Measurements from ENCODE around the gene GPR137C.

Gene GPR137C

DNA sequence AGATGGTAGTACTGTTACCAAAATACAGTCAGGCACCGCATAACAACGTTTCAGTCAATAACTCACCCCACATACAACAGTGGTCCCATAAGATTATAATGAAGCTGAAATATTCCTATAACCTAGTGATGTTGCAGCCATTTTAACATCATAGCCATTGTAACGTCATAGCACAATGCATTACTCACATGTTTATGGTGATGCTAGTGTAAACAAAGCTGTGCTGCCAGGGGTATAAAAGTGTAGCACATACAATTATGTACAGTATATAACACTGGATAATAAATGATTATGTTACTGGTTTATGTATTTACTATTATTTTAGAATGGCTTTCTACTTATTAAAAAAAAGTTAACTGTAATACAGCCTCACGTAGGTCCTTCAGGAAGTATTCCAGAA lies 37.0 kb downstream of the GPR137C start:
- H3K4me1 ChIP-seq (ENCODE audit: control insufficient read depth in 2 of 2, insufficient read depth in 1 of 2, low read depth in 1 of 2, low read length in 2 of 2), result no peaks in the 10 kb centered on the region
- H2BK15ac ChIP-seq (ENCODE audit: low read length), result no peak overlapping the region
- no peak overlapping the region for H3K4me3 ChIP-seq (ENCODE audit: low read length in 2 of 2)
- no peak for DNase-seq (ENCODE audit: low spot score)
- no peak overlapping the region for H3K18ac ChIP-seq (ENCODE audit: low read length)
- no peak overlapping the region for H2BK5ac ChIP-seq (ENCODE audit: low read length)
- no peak overlapping the region for H3K4me2 ChIP-seq (ENCODE audit: insufficient read depth, low read length, poor library complexity, severe bottlenecking)
- no CpG with 5 or more reads among the region's 4 CpGs for WGBS, 2 donors (ENCODE audit: extremely low coverage in 2 of 2, insufficient read length in 2 of 2, insufficient replicate concordance in 1 of 2)
- no peaks in the 10 kb centered on the region for H3K79me1 ChIP-seq (ENCODE audit: low read depth, low read length)
- no peak overlapping the region for H4K91ac ChIP-seq (ENCODE audit: low read depth, low read length, poor library complexity)
- H2BK120ac ChIP-seq (ENCODE audit: low read depth, low read length), result no peak overlapping the region
- H4K8ac ChIP-seq (ENCODE audit: low read depth, low read length), result no peak overlapping the region
- no peak overlapping the region for H3K27ac ChIP-seq (replicated peaks; ENCODE audit: low read length)
- no peak overlapping the region for H3K4ac ChIP-seq (ENCODE audit: low read length)
- no peak overlapping the region for H3K14ac ChIP-seq (ENCODE audit: low read length)
- H2BK12ac ChIP-seq (ENCODE audit: low read length), result no peak overlapping the region
- H2AK5ac ChIP-seq (ENCODE audit: low read depth, low read length), result no peak overlapping the region
- H3K36me3 ChIP-seq (replicated peaks in 1 of 2; ENCODE audit: control insufficient read depth in 2 of 2, insufficient read depth in 2 of 2, low read length in 2 of 2), result no peaks in the 10 kb centered on the region
- no peak overlapping the region for H2AFZ ChIP-seq (ENCODE audit: low read length)
- no peaks in the 10 kb centered on the region for H3K9me3 ChIP-seq (replicated peaks in 1 of 2; ENCODE audit: control insufficient read depth in 2 of 2, insufficient read depth in 1 of 2, low read depth in 1 of 2, low read length in 2 of 2)
- H3K9ac ChIP-seq (ENCODE audit: low read depth, low read length, poor library complexity), result no peak overlapping the region
- no peak overlapping the region for H3K23ac ChIP-seq (ENCODE audit: low read depth, low read length, poor library complexity)
- no peaks in the 10 kb centered on the region for H3K27me3 ChIP-seq (ENCODE audit: control insufficient read depth in 3 of 3, insufficient read depth in 3 of 3, low read depth in 1 of 3, low read length in 3 of 3)

DNA sequence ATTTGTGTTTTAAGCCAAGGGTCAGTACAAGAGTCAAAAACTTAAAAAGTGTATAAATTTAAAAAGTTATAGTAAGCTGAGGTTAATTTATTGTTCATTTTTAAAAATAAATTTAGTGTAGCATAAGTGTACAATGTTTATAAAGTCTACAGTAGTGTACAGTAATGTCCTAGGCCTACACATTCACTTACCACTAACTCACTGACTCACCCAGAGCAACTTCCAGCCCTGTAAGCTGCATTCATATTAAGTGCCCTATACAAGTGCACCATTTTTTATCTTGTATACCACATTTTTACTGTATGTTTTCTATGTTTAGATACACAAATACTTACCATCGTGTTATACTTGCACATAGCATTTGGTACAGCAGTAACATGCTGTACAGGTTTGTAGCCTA lies 37.7 kb downstream of the GPR137C start:
- H4K91ac ChIP-seq (ENCODE audit: low read depth, low read length, poor library complexity), result no peak overlapping the region
- no peak overlapping the region for H2AFZ ChIP-seq (ENCODE audit: low read length)
- H3K36me3 ChIP-seq (replicated peaks in 1 of 2; ENCODE audit: control insufficient read depth in 2 of 2, insufficient read depth in 2 of 2, low read length in 2 of 2), result no peaks in the 10 kb centered on the region
- H2BK120ac ChIP-seq (ENCODE audit: low read depth, low read length), result no peak overlapping the region
- no peak overlapping the region for H2BK15ac ChIP-seq (ENCODE audit: low read length)
- no peak overlapping the region for H3K4me2 ChIP-seq (ENCODE audit: insufficient read depth, low read length, poor library complexity, severe bottlenecking)
- WGBS, 2 donors (ENCODE audit: extremely low coverage in 2 of 2, insufficient read length in 2 of 2, insufficient replicate concordance in 1 of 2), result no CpG with 5 or more reads among the region's 1 CpG
- no peak overlapping the region for H2BK12ac ChIP-seq (ENCODE audit: low read length)
- H3K4me3 ChIP-seq (ENCODE audit: low read length in 2 of 2), result no peak overlapping the region
- H2AK5ac ChIP-seq (ENCODE audit: low read depth, low read length), result no peak overlapping the region
- no peaks in the 10 kb centered on the region for H3K9me3 ChIP-seq (replicated peaks in 1 of 2; ENCODE audit: control insufficient read depth in 2 of 2, insufficient read depth in 1 of 2, low read depth in 1 of 2, low read length in 2 of 2)
- H3K23ac ChIP-seq (ENCODE audit: low read depth, low read length, poor library complexity), result no peak overlapping the region
- no peaks in the 10 kb centered on the region for H3K79me1 ChIP-seq (ENCODE audit: low read depth, low read length)
- no peak overlapping the region for H3K4ac ChIP-seq (ENCODE audit: low read length)
- no peak overlapping the region for H4K8ac ChIP-seq (ENCODE audit: low read depth, low read length)
- no peak for DNase-seq (ENCODE audit: low spot score)
- no peak overlapping the region for H2BK5ac ChIP-seq (ENCODE audit: low read length)
- H3K27ac ChIP-seq (replicated peaks; ENCODE audit: low read length), result no peak overlapping the region
- no peaks in the 10 kb centered on the region for H3K27me3 ChIP-seq (ENCODE audit: control insufficient read depth in 3 of 3, insufficient read depth in 3 of 3, low read depth in 1 of 3, low read length in 3 of 3)
- no peak overlapping the region for H3K9ac ChIP-seq (ENCODE audit: low read depth, low read length, poor library complexity)
- no peak overlapping the region for H3K18ac ChIP-seq (ENCODE audit: low read length)
- H3K14ac ChIP-seq (ENCODE audit: low read length), result no peak overlapping the region
- no peaks in the 10 kb centered on the region for H3K4me1 ChIP-seq (ENCODE audit: control insufficient read depth in 2 of 2, insufficient read depth in 1 of 2, low read depth in 1 of 2, low read length in 2 of 2)

DNA sequence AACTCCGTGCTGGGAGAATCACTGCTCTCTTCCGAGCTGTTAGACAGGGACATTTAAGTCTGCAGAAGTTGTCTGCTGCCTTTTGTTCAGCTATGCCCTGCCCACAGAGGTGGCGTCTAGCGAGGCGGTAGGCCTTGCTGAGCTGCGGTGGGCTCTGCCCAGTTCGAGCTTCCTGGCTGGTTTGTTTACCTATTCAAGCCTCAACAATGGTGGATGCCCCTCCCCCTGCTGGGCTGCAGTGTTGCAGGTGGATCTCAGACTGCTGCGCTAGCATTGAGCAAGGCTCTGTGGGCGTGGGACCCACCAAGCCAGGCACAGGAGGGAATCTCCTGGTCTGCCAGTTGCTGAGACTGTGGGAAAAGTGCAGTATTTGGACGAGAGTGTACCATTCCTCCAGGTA lies 43.7 kb downstream of the GPR137C start:
- Histone ChIP-seq H3K27ac (replicated peaks; ENCODE audit: low read length) (no peak overlapping the region), H3K14ac (ENCODE audit: low read length) (no peak overlapping the region), H4K91ac (ENCODE audit: low read depth, low read length, poor library complexity) (no peak overlapping the region), H3K18ac (ENCODE audit: low read length) (no peak overlapping the region), H3K9ac (ENCODE audit: low read depth, low read length, poor library complexity) (no peak overlapping the region), H2BK5ac (ENCODE audit: low read length) (no peak overlapping the region), H3K4me2 (ENCODE audit: insufficient read depth, low read length, poor library complexity, severe bottlenecking) (no peak overlapping the region), H3K9me3 (replicated peaks in 1 of 2; ENCODE audit: control insufficient read depth in 2 of 2, insufficient read depth in 1 of 2, low read depth in 1 of 2, low read length in 2 of 2) (no peaks in the 10 kb centered on the region), H3K4ac (ENCODE audit: low read length) (no peak overlapping the region), H3K4me3 (ENCODE audit: low read length in 2 of 2) (no peak overlapping the region), H4K8ac (ENCODE audit: low read depth, low read length) (no peak overlapping the region), H3K4me1 (ENCODE audit: control insufficient read depth in 2 of 2, insufficient read depth in 1 of 2, low read depth in 1 of 2, low read length in 2 of 2) (peaks cover 0 to 3% of the 10 kb centered on the region in 2 donors), H2AFZ (ENCODE audit: low read length) (no peak overlapping the region), H3K23ac (ENCODE audit: low read depth, low read length, poor library complexity) (no peak overlapping the region), H3K36me3 (replicated peaks in 1 of 2; ENCODE audit: control insufficient read depth in 2 of 2, insufficient read depth in 2 of 2, low read length in 2 of 2) (no peaks in the 10 kb centered on the region), H2BK12ac (ENCODE audit: low read length) (no peak overlapping the region), H3K27me3 (ENCODE audit: control insufficient read depth in 3 of 3, insufficient read depth in 3 of 3, low read depth in 1 of 3, low read length in 3 of 3) (no peaks in the 10 kb centered on the region), H2BK120ac (ENCODE audit: low read depth, low read length) (no peak overlapping the region), H3K79me1 (ENCODE audit: low read depth, low read length) (no peaks in the 10 kb centered on the region), H2AK5ac (ENCODE audit: low read depth, low read length) (no peak overlapping the region), H2BK15ac (ENCODE audit: low read length) (no peak overlapping the region)
- DNase-seq (ENCODE audit: low spot score), result no peak
- WGBS, 2 donors (ENCODE audit: extremely low coverage in 2 of 2, insufficient read length in 2 of 2, insufficient replicate concordance in 1 of 2), result no CpG with 5 or more reads among the region's 10 CpGs

DNA sequence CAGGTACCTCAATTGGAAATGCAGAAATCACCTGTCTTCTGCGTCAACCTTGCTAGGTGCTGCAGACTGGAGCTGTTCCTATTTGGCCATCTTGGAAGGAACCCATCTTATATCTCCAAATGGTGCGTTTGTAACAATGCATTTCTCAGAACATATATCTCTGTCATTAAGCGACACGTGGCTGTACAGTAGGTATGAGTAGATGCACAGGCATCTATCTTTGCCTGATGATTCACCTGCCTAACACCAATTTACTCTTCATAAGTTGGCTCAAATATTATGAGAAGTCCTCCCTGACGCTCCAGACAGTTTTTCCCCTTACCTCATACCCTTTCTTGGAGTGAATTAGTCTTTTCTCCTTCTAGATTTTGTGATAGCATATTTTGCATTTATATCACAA lies 44.2 kb downstream of the GPR137C start:
- Histone ChIP-seq H3K23ac (ENCODE audit: low read depth, low read length, poor library complexity) (no peak overlapping the region), H3K27me3 (ENCODE audit: control insufficient read depth in 3 of 3, insufficient read depth in 3 of 3, low read depth in 1 of 3, low read length in 3 of 3) (no peaks in the 10 kb centered on the region), H2BK120ac (ENCODE audit: low read depth, low read length) (no peak overlapping the region), H3K9me3 (replicated peaks in 1 of 2; ENCODE audit: control insufficient read depth in 2 of 2, insufficient read depth in 1 of 2, low read depth in 1 of 2, low read length in 2 of 2) (no peaks in the 10 kb centered on the region), H3K9ac (ENCODE audit: low read depth, low read length, poor library complexity) (no peak overlapping the region), H3K4me1 (ENCODE audit: control insufficient read depth in 2 of 2, insufficient read depth in 1 of 2, low read depth in 1 of 2, low read length in 2 of 2) (peaks cover 0 to 3% of the 10 kb centered on the region in 2 donors), H2BK15ac (ENCODE audit: low read length) (no peak overlapping the region), H3K27ac (replicated peaks; ENCODE audit: low read length) (no peak overlapping the region), H4K91ac (ENCODE audit: low read depth, low read length, poor library complexity) (no peak overlapping the region), H3K36me3 (replicated peaks in 1 of 2; ENCODE audit: control insufficient read depth in 2 of 2, insufficient read depth in 2 of 2, low read length in 2 of 2) (no peaks in the 10 kb centered on the region), H3K4ac (ENCODE audit: low read length) (no peak overlapping the region), H2BK12ac (ENCODE audit: low read length) (no peak overlapping the region), H3K18ac (ENCODE audit: low read length) (no peak overlapping the region), H2BK5ac (ENCODE audit: low read length) (no peak overlapping the region), H4K8ac (ENCODE audit: low read depth, low read length) (no peak overlapping the region), H3K79me1 (ENCODE audit: low read depth, low read length) (no peaks in the 10 kb centered on the region), H2AK5ac (ENCODE audit: low read depth, low read length) (no peak overlapping the region), H3K4me3 (ENCODE audit: low read length in 2 of 2) (no peak overlapping the region), H3K14ac (ENCODE audit: low read length) (no peak overlapping the region), H3K4me2 (ENCODE audit: insufficient read depth, low read length, poor library complexity, severe bottlenecking) (no peak overlapping the region), H2AFZ (ENCODE audit: low read length) (no peak overlapping the region)
- no peak for DNase-seq (ENCODE audit: low spot score)
- WGBS, 2 donors (ENCODE audit: extremely low coverage in 2 of 2, insufficient read length in 2 of 2, insufficient replicate concordance in 1 of 2), result no CpG with 5 or more reads among the region's 5 CpGs
